Activated CD4-positive, alpha-beta T cell treated with anti-CD3 and anti-CD28 coated beads, Interleukin-2, Interleukin-4, amounts not matched to agents 100 ng/mL and 50 ng/mL, durations not matched to agents 16 hours and 8 hours (primary cell): ENCODE results near the gene SINHCAF.

Experiments
- DNase-seq: peaks from one replicate; pipeline ENCODE4 v3.0.0-alpha.2; 2020; ENCODE audit warnings: low spot score

Gene SINHCAF

DNA sequence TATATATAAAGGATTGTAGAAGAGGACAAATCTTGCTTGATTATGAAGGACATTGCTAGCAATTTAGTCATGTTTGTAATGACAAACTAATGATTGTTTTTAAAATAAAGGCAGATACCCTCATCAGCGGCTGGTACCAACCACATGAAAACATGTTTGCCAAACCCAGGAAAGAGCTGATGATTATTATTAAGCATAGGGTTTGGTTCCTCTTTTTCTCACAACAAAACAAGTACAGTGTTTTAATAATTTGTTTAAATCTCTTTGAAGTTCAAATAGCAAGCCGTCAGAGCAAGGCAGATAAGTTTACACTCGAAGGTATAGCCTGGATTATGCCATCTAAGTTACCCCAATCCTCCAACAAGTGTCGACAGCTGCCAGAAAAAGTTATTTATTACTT is 5.3 kb upstream of the SINHCAF start:
- no peak for DNase-seq

DNA sequence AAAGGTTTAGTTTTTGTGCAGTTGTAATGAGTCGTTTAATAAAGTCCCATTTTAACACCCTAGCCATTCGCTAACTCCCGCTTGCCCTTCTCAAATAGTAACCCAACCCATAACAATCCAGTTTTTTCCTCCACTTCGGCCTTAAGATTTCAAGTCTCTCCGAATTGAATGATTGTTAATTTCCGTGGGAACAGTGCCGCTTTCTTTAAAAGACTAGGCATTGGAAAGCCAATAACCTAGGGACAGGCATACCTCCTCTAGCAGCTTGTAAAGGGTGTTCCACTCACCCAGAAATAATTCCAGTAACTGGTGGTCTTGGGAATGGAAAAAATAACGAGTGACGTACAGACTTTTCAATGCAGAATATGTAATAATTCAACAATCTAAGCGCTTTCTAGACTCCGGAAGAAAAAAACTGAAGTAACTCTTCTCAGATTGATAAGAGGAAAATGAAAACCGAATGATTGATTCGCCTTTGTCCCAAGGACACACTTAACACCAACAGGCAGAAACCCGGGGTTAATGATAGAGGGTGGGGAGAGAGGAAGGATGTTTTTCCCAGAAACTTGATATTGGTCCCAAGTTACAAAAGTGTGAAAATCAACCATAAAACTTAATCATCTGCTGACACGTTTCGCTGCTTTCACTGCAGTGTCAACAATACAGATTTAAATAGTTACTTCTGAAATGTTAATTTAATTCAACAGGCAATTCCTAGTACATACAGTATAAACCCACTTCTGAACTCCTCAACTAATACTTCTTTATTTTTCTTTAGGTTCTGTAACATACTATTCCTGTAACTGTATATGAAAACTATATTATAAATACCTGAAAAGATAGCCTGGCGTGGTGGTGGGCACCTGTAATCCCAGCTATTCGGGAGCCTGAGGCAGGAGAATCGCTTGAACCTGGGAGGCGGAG is 1.0 kb upstream of the SINHCAF start:
- no peak for DNase-seq

DNA sequence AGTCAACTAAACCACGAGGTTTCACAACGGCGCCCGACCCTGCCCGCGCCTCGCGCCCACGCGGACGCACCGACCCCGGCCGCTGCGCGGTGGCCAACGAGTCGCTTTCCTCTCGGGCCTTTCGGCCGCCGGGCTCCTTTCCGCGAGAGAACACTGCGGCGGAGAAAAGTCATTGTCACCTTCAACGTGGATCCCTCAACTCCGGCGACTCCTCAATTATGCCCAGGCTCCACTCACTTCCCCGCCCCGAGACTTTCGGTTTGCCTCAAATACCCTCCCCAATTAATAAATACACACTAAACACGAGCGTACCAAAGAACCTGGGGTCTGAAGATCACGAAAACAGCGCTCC is 450 bp downstream of the SINHCAF start:
- peak; percentile 30 for DNase-seq

DNA sequence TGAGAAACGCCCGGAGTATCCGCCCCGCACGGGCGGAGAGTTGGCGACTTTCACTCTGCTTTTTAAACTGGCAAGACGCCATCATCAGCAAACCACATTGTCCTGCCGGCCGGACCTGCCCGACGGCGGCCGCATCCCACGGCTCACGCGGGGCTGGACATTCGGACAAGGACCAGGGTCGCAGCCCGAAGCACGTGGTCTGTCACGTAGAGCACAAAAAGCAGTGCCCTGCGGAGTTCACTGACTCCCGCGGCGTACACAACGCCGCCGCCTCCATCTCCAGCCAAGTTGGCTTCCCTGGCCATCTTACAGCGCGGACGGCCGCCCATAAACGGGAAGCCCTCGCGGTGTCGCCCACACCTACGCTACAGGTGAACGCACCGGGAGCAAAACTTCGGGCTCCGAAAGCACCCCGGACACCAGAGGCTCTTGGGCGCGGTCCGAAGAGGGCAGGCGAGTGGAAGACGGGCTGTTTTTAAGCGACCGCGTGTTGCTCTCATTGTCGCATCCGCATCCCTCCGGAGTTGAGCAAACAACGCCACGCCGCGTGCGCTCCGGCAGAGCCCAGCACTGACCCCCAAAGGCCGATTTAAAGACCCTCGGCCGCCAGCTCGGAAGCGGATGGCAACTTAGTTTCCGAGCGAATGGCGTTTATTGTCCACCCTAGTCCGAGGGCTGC is 966 bp downstream of the SINHCAF start:
- DNase-seq, result peak; percentile 32

DNA sequence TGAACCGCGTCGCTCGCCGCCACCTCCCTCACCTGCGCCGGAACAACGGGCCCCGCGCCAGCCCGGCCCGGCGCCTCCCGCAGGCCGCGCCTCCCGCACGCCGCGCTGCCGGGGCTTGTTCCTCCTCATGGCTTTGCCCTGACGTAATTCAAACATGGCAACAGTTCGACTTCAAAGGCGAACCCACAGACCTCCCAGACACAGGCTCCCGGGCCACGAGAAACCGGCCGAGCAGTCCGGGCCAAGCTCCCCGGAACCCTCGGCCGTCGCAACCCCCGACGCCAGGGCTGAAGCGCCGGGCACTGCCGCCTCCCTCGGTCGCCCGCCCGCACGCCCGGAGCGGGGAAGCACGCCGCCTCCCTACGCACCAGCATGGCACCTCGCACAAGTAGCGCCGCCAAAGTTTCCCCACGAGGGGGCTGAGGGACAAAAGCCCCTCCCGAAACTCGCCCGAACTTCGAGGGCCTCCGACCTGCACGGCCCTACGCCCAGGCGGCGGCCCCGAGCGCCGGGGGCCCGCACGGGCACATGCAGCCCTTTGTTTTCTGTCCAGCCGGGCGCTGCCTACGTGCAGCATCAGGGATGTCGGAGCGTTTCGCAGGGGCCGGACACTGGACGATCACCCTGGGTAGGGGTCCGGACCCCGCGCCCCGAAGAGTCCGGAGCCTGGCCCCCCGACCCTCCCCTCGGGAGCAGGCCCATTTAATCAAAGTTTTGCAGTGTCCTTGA is 1.7 kb downstream of the SINHCAF start:
- DNase-seq, result peak; percentile 72

DNA sequence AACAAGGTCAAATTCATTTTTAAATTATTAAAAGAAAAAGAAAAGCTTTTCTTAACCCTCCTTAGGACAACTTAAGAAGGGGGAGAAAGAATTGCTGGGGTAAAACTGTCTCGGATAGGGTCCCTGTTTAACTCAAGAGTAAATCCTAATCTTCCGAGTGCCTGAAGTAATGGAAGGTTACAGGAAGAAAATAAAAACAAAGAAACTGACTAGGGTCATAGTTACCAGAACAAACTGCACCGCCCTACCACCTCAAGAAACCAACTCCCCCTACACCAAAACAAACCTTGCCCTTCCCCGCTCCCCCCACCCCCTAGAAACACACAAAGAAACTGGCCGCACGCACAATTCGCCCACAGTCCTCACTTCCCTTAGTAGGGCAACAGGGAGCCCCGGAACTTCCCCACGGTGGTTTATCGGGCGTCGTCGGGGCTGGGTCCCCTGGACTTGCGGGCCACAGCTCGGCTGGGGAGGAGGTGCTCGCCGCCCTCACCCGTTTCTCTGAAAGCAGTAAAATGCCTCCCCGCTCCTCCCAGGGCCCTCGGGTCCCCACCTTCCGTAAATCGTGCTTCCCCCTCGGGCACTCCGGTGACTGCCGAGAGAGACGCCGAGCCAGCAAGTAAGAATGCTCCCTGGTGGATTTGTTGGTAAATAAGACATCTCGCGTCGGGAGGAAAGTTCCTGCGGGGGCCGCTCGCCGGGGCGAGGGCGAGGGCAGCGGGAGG is 2.4 kb downstream of the SINHCAF start:
- peak; percentile 54 for DNase-seq

DNA sequence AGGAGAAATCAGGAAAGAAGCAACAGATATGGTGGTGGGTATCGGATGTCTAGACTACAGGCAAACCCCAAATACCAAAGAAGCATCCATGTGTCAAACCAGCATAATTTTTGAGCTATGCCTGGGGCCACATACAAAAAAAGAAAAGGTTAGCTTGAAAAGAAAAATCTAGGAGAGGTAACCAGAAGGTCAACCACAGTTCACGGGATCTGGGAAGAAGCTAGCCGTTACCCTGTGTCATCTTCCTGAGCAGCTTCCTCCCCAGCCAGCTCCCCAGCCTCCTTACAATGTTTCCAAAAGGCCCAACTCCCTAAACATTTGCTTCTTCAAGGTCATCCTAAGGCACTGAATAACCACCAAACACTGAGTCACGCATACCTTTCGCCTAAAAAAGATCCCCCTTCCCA is 3.1 kb downstream of the SINHCAF start:
- DNase-seq, result no peak

DNA sequence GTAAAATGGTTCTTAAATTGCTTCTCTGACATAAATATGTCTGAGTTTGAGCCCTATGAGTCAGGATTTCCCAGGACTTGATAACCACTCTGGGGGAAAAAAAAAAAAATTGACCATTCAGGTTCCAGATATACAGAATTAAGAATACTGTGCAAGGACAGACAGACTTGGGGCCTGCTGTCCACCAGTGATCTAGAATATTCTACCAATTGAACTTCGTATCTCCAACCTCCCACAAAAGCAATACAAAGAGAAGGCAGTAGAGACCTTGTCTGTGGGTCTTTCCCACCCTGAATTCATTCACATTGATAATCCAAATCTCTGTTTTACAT is 4.1 kb downstream of the SINHCAF start:
- DNase-seq, result no peak

DNA sequence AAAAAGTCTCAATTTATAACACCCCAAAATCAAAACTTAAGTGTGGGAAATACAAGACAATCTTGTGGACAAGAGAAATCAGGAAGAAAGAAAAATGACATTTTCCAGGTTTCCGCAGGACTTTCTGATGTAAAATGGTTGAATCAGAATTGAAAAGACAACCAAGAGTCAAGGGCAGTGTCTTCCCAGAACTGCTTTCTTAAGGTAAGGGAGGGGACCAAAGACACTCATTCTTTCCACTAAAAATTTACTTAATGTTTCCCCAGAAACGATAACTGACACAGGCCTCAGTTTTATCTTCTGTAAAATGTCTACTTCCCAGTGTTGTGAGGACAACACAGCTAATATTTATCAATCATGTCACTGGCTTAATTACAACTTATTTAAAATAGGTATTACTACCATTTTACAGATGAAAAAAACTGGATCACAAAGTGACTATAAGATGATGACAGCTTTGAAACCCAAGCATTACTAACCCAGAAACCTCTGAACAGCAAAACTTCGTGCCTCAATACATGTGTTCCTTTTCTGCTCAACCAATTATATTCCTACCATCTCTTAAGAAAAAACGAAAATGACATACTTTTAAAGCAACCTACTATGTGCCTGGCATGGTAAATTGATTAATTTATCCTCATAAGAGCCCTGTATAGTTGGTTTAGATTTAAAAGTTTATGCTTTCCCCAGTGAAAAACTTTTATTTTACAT is 4.6 kb downstream of the SINHCAF start:
- peak; percentile 36 for DNase-seq

DNA sequence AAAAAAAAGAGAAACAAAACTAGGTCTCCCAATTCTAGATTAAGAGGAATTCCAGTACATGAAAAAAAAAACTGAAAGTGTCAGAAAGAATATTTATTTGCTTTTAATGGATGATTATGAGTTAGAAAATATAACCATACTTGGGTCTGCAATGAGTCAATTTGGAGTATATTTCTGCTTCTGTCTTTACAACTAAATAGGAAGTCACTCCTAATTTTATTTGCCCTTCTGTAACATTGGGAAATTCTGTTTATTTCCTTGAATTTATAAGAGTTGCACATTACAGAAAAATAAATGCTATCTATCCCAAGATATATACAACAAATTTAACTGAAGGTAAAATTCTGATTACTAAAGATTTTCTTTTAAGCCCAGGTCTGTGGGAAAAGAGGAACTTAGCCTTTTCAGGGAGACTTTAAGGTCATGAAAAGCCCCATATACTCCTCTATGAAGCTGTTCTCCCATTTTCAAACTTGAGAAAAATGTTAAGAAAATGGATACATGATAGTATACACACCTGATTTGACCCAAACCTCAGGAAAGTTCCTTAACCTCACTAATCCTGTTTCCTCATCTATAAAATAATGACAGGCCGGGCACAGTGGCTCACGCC is 7.2 kb downstream of the SINHCAF start:
- no peak for DNase-seq

DNA sequence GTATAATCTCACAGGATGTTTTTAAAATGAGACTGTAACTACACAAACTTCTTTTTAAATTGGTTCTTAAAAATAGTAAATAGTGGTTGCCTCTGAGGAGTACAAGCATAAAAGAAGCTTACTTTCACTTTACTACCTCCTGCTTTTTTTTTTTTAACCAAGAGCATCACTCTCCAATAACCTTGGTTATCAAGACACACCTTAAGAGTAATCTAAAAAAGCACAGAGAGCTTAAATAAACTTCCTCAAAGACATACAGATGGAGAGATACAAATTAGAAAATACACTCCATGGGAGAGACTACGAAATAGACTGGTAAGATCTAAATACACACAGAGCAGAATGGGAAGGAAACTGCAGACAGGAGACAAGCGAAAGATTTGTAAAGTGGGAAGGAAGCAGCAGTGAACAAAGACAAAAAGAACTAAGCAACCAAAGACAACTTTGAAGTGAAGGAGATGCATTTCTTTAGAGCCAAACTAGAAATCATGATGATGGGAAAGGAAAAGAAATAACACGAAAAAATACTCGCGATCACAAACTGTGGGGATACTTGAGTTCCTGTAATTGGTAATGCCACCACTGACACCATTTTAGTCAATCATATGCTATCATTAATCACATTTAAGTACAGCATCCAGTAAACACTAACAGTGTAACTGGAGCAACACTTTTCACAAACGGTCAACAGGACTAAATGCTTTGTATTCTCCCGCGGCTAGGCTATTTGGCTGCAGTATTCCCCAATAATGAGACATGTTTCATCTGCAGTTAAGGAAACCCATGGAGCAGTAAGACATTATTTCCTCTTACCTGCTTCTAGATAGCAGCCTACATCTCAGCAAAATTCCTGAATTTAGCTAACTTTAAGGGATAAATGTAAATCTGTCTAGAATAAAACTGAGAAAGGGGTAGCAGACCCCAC is 8.2 kb downstream of the SINHCAF start:
- DNase-seq, result no peak

DNA sequence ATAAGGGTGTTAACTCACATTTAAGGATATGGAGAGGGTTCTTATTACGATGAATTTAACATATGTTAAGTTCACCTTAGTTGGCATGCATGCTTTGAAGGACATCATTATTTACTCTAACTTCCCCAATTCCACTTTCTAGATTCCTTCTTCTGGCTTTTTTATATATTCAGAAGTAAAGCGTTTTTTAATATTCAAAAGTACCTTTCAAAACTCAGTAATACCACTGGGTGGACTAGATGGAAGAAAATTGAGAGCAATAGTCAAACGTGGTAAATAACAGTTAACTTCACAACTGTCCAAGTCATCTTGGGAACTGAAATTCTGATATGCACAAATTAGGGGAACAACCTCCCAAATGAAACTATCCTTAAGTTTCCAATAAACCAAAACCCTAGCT is 9.1 kb downstream of the SINHCAF start:
- peak; percentile 25 for DNase-seq

DNA sequence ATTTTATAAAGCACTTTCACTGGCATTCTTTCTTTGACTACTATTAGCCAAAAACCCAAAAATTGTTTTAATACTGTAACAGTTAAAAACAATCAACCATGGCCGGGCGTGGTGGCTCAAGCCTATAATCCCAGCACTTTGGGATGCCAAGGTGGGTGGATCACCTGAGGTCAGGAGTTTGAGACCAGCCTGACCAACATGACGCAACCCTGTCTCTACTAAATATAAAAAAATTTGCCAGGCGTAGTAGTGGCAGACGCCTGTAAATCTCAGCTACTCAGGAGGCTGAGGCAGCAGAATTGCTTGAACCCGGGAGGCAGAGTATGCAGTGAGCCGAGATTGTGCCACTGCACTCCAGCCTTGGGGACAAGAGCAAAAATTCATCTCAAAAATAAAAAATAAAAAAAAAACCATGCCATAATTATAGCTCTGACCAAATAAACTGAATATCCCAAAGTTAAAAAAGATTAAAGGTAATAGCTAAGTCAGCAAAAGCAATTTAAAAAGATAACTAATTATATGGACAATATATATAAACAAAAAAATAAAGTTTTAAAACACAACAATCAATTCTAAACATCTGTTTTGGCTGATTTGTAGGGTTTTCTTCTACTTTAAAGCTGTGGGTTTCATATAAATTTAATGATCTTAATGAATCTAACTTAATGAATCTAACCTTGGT is 10.0 kb downstream of the SINHCAF start:
- DNase-seq, result no peak

DNA sequence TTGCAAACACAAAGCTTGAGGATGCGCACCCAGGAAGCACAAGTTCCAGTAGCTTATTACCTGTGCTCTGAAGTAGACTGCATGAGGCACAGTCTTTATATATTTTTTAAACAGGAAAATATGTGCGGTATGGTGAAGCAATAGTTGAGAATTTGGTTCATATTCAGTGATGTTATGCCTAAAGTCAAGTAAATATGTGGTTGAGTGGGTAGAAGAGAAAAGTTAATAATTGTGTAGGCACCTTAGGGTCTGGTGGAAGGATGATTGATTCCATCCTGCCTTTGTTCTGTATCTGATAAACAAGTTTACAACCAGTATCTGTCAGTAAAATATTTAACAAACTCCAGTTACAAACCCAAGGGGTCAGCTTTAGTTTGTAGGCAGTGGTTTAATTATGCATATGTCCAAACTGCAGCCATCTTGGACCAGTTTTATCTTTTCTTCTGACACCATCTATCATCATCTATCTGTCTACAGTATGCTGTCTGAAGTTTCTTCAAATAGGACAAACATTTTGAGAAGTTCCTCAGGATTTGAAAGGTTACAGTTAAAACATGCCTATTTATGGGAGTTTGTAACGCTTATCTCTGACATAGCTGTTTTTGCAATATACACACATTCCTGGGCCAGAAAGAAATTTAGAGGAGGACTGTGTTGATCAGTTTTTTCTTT is 10.8 kb downstream of the SINHCAF start:
- no peak for DNase-seq

DNA sequence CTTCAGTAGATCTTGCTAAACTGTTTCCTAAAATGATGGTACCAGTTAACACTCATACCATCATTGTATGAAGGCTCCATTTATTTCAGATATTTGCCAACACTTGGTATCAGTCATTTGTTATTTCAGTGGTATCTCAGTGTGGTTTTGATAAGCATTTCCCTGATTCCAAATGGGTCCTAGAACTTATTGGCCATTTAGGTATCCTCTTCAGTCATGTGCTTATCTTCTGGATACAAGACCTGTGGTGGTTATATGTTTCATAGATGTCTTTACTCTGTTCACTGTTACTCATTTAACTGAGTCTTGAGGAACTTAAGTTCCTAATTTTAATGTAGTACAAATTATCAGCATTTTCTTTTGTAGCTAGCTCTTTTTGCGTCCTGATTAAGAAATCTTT is 13.5 kb downstream of the SINHCAF start:
- no peak for DNase-seq

DNA sequence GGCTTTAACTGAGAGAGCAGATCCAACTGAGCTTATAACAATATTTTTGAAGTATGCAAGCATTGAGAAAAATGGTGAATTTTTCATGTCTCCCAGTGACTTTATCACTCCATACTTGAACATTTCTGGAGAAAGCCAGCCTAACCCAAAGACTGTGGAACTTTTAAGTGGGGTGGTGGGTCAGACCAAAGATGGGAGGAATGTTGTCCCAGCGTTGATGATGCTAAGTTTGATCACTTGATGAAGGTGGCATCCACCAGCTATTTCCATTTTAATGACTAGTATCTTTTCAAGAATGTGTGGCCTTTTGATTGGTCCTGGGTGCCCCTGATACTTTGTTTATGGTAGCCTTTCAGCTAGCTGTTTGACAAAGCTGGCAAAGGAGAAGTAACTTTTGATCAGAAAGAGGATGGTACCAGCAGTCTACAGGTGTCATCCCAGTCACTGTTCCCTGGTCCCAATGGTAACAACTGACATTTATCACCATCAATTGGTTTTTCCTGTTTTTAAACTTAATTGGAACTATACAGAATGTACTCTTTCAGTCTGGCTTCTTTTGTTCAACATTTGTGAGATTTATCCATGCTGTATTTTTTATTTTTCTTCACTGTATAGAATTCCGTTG is 14.2 kb downstream of the SINHCAF start:
- no peak for DNase-seq

DNA sequence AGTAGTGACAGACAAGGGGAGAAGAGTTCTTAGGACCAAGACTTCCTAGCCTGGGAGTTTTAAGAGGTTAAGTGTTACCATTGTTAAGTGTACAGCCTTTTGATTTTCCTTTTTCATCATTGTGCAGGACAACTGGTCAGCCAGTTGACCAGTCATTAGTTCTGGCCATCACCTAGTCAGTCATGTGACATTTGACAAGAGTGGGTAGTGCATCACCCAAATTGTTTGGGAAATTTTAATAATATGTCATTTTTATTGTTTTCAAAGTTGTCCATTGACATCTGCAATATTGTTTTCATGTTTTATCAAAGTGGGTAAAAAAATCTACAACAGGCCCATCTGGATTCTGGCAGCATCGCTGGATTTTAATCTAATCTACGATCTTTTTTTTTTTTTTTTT is 15.5 kb downstream of the SINHCAF start:
- no peak for DNase-seq

DNA sequence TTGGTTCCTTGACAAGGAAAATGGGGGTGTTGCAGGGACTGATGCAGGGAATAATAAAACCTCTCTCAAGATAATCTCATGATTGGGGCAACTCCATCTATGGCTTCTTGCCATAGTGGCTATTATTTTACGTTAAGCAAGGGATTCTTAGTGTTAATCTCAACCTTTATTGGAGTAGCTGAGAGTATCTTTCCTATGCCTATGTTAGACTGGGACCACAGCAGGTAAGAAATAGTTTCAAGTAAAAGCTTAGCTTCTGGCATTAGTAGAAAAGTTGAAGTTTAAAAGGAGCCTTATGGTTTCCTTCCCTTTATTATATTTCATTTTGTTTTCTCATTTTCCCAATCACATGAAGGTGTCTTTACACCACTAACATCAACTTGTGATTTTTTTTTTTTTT is 16.7 kb downstream of the SINHCAF start:
- no peak for DNase-seq

DNA sequence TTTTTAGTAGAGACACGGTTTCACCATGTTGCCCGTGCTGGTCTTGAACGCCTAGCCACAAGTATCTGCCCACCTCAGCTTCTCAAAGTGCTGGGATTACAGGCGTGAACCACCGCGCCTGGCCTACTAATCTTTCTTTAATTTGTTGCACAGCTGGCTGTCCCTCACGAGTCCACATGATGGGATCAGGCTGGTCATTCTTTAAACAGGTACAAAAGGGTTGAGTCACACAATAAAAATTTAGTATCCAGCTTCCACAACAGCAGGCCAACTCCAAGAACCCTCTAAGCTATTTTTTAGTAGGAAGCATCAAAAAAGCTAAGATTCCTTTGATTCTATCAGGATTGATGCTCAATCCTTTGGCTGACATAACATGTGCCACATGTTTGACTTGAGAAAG is 17.8 kb downstream of the SINHCAF start:
- DNase-seq, result no peak
